Left lung (tissue), 10 donors: Measurements from ENCODE around the gene UBE2J2. TPM values are rescaled to one million over a fixed set of nuclear protein-coding genes. Genes with fewer than 3 reads are reported as not detected.

ENCODE experiments used
- ATAC-seq: fragments of 200-7000 bp; cut with Tn5 transposase; one replicate; pipeline ENCODE4 v1.9.1; 2020; ENCODE audit warnings: moderate library complexity
- DNase-seq, 4 donors: peaks; one replicate each; pipeline ENCODE4 v3.0.0-alpha.2; 2013 to 2020
- H3K27ac ChIP-seq, 2 donors: fragments of 200-600 bp; sonication (generic) in 1 of 2; one replicate each; pipeline versions ENCODE4 v1.5.0 to v1.8.0; 2020 to 2021
- H3K27me3 ChIP-seq, 2 donors: fragments of 200-600 bp; sonication (generic) in 1 of 2; one replicate each; pipeline versions ENCODE4 v1.5.0 to v1.8.0; 2020 to 2021
- H3K36me3 ChIP-seq, 2 donors: fragments of 200-600 bp; sonication (generic) in 1 of 2; one replicate each; pipeline versions ENCODE4 v1.5.0 to v1.8.0; 2020 to 2021
- H3K4me1 ChIP-seq, 2 donors: fragments of 200-600 bp; one replicate each; pipeline ENCODE4 v1.8.0; 2021
- H3K4me3 ChIP-seq, 2 donors: fragments of 200-600 bp; sonication (generic) in 1 of 2; one replicate each; pipeline versions ENCODE4 v1.5.0 to v1.8.0; 2020 to 2021; ENCODE audit warnings: mild to moderate bottlenecking in 1 of 2
- H3K9me3 ChIP-seq, 2 donors: fragments of 200-600 bp; sonication (generic) in 1 of 2; one replicate each; pipeline versions ENCODE4 v1.5.0 to v1.8.0; 2020 to 2021
- intact Hi-C, 2 donors: fragments of 100-400 bp; cut with DNase I; formaldehyde crosslinking; loops; one replicate each; pipeline versions ENCODE4 v1.11.2 to v1.14.2; 2022
- polyA plus RNA-seq, 6 donors: library from polyadenylated mRNA; unstranded; fragments of 120-200 nt; gene quantifications; one replicate each; pipeline ENCODE4 v1.2.1, GENCODE V29; 2013; ENCODE audit not compliant: insufficient read length in 6 of 6
- total RNA-seq, 2 donors: library from RNA; stranded (reverse); fragmentation: NEBNext Ultra II Directional; extraction: Animal tissue kit (Norgen Biotek cat#: 25700); gene quantifications; one replicate each; pipeline ENCODE4 v1.2.1, GENCODE V29; 2021
- TF ChIP-seq, protein P1 (sequence below), 2 donors: fragments of 200-600 bp; sonication (generic) in 1 of 2; IDR thresholded peaks; one replicate each; pipeline versions ENCODE4 v1.5.0 to v1.8.0; 2021; ENCODE audit warnings: antibody characterized with exemption in 2 of 2
- donor health status: DM: no; HTN: yes; CAD: no.
- donor health status: DM: no; HTN: no; CAD: no.

UBE2J2 gene
- total and polyA plus RNA-seq, 8 donors = 42.8 to 68.6 (median 52.1) TPM

DNA sequence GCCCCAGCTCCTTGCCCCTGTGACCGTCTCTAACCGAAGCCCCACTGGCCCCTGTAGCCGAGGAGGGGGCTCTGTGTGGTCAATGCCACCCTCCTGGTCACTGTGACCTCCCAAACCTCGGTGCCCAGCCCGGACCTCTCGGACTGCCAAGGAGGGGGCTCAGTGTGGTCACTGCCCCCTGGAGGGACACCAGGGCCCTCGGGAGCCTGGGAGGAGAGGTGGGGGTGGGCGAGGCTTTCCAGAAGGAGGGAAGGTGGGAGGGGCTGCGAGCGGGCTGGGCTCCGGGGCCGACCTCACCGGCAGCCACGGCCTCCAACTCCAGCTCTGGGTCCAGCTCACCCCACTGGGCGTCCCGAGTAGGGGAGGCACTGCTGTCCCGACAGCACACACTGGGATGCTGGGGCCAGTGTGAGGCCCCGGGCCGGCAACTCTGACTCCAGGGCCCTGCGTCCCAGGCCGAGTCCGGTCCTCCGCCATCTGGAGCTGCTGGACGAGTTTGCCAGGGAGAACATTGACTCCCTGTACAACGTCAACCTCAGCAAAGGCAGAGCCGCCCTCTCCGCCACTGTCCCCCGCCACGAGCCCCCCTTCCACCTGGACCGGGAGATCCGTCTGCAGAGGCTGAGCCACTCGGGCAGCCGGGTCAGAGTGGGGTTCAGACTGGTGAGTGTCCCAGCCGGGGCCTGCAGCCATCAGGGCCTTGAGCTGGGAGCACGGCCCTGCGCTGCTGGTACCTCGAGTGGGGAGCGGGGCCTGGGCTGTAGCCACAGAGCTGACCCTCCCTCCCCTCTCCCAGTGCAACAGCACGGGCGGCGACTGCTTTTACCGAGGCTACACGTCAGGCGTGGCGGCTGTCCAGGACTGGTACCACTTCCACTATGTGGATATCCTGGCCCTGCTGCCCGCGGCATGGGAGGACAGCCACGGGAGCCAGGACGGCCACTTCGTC lies 12.9 kb upstream of the UBE2J2 start:
- no peak overlapping the region for H3K27ac ChIP-seq
- TF ChIP-seq, protein P1, sequence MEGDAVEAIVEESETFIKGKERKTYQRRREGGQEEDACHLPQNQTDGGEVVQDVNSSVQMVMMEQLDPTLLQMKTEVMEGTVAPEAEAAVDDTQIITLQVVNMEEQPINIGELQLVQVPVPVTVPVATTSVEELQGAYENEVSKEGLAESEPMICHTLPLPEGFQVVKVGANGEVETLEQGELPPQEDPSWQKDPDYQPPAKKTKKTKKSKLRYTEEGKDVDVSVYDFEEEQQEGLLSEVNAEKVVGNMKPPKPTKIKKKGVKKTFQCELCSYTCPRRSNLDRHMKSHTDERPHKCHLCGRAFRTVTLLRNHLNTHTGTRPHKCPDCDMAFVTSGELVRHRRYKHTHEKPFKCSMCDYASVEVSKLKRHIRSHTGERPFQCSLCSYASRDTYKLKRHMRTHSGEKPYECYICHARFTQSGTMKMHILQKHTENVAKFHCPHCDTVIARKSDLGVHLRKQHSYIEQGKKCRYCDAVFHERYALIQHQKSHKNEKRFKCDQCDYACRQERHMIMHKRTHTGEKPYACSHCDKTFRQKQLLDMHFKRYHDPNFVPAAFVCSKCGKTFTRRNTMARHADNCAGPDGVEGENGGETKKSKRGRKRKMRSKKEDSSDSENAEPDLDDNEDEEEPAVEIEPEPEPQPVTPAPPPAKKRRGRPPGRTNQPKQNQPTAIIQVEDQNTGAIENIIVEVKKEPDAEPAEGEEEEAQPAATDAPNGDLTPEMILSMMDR (IDR thresholded peaks at IDR 0.05) = no peak
- H3K27me3 ChIP-seq = peaks cover 8 to 43% of the 10 kb centered on the region in 2 donors
- intact Hi-C loops = no loop called here
- no peak for ATAC-seq
- no peaks in the 10 kb centered on the region for H3K36me3 ChIP-seq
- no peaks in the 10 kb centered on the region for H3K4me1 ChIP-seq
- DNase-seq = peak in 1 of 4 donors; percentile 74
- no peaks in the 10 kb centered on the region for H3K9me3 ChIP-seq
- no peak overlapping the region for H3K4me3 ChIP-seq

DNA sequence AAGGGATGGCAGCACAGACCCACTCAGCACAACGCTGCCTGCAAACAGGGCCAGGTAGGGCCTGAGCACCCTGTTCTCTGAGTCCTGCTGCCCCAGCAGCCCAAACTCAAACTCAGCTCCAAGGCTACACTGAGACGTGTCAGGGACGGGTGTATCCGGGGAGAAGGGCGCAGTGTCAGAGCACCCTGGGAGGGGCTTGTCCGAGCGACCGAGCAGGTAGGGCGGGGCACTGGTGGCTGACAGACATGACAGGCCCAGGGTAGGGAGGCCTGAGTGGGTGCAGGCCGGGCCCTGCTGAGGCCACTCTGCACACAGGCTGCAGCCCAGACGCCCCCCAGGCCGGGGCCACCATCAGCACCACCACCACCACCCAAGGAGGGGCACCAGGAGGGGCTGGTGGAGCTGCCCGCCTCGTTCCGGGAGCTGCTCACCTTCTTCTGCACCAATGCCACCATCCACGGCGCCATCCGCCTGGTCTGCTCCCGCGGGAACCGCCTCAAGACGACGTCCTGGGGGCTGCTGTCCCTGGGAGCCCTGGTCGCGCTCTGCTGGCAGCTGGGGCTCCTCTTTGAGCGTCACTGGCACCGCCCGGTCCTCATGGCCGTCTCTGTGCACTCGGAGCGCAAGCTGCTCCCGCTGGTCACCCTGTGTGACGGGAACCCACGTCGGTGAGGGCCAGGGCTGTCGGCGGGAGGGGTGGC lies 12.1 kb upstream of the UBE2J2 start:
- no peak overlapping the region for H3K27ac ChIP-seq
- ATAC-seq (no peak), DNase-seq (peak in 1 of 4 donors; percentile 75)
- no peaks in the 10 kb centered on the region for H3K36me3 ChIP-seq
- TF ChIP-seq, protein P1 (IDR thresholded peaks at IDR 0.05) = no peak
- H3K4me3 ChIP-seq = no peak overlapping the region
- H3K27me3 ChIP-seq = peaks cover 8 to 43% of the 10 kb centered on the region in 2 donors
- intact Hi-C loops = no loop called here
- H3K4me1 ChIP-seq = no peaks in the 10 kb centered on the region
- H3K9me3 ChIP-seq = no peaks in the 10 kb centered on the region

DNA sequence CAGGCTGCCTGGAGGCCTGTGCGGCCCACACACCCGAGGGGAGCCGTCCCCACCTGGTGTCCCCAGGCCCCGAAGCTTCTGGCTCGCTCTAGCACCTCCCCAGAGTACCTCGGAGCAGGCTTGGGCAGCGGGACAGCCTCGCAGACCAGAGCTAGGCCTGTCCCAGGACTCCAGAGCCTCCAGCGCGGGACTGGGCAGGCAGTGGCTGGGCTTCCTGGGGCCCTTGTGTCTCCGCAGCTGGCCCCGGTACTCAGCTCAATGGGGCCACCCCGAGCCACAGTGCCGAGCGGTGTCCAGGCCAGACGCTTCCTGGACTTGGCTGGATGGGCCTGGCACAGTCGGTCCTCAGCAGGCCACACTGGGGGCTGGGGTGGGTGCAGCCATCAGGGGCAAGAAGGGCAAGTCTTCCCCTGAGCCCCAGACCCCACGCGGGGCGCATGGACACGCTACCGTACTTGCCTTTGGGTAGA lies 11.5 kb upstream of the UBE2J2 start:
- no peaks in the 10 kb centered on the region for H3K36me3 ChIP-seq
- H3K4me3 ChIP-seq = no peak overlapping the region
- H3K27ac ChIP-seq = no peak overlapping the region
- intact Hi-C loops = no loop called here
- ATAC-seq = no peak
- peaks cover 8 to 43% of the 10 kb centered on the region in 2 donors for H3K27me3 ChIP-seq
- no peaks in the 10 kb centered on the region for H3K4me1 ChIP-seq
- peak in 1 of 4 donors; percentile 70 for DNase-seq
- TF ChIP-seq, protein P1 (IDR thresholded peaks at IDR 0.05) = no peak
- no peaks in the 10 kb centered on the region for H3K9me3 ChIP-seq

DNA sequence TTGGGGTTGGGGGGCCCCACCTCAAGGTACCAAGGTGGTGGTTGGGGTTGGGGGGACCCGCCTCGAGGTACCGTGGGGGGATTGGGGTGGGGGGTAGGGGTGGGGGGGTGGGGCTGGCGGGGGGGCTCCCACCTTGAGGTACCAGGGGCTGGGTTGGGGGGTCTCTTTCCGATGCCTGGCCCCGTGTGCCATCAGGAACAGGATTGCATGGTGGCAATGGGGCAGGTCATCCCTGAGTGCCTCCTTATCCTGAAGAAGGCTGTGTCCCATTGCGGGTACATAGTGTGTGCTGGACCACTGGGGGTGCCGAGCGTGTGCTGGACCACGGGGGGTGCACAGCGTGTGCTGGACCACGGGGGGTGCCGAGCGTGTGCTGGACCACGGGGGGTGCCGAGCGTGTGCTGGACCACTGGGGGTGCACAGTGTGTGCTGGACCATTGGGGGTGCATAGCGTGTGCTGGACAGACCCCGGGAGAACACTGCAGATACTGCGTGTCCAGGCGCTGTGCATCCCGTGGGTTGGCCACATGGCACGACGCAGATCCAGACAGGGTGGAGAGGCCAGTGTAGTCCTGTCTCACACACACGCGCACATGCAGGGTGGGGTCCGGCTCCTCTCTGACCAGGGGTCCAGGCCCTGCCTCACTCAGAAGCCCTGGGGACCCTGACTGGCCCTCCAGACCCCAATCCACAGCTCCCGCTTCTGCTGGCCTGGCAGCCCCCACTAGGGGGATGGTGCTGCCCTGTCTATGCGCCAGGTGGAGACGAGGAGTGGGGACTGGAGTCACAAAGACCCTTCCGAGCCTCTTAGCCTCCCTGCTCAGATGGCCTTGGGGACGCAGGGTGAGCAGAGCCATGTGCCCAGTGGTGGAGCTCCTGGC lies 10.8 kb upstream of the UBE2J2 start:
- Histone ChIP-seq H3K4me3 (no peak overlapping the region), H3K9me3 (no peaks in the 10 kb centered on the region), H3K27ac (no peak overlapping the region), H3K4me1 (no peaks in the 10 kb centered on the region), H3K36me3 (no peaks in the 10 kb centered on the region), H3K27me3 (peaks cover 8 to 43% of the 10 kb centered on the region in 2 donors)
- DNase-seq = no peak
- ATAC-seq = no peak
- intact Hi-C loops = no loop called here
- TF ChIP-seq, protein P1 (IDR thresholded peaks at IDR 0.05) = no peak
